PFSK-1 (cell line): ENCODE results near the gene GGNBP2.

Source experiments
- FOXP2 ChIP-seq: optimal IDR thresholded peaks from 2 replicates; pipeline ENCODE3; 2011; ENCODE audit warnings: borderline replicate concordance, control low read depth, inconsistent platforms; ENCODE audit not compliant: insufficient read depth; ENCODE audit errors: extremely low read length, extremely low read depth
- POLR2AphosphoS5 ChIP-seq: IDR thresholded peaks from 2 replicates; pipeline ENCODE4 v1.6.1; 2012; ENCODE audit warnings: low read depth, mild to moderate bottlenecking, control low read depth, low read length, moderate library complexity
- SIN3A ChIP-seq: IDR thresholded peaks from 2 replicates; pipeline ENCODE4 v1.6.1; 2012; ENCODE audit warnings: mild to moderate bottlenecking, low read length, moderate library complexity, borderline replicate concordance; ENCODE audit not compliant: insufficient read depth
- TAF1 ChIP-seq: IDR thresholded peaks from 2 replicates; pipeline ENCODE4 v1.6.1; 2012; ENCODE audit warnings: low read length, control low read depth, borderline replicate concordance; ENCODE audit not compliant: insufficient read depth
- TF ChIP-seq, protein P1 (sequence below), 2 experiments: IDR thresholded peaks; 2 replicates each; pipeline versions ENCODE4 v1.6.1 to v1.8.0; 2011 to 2012; ENCODE audit warnings: low read depth in 2 of 2, low read length in 2 of 2, control low read depth in 1 of 2, inconsistent platforms in 1 of 2, mild to moderate bottlenecking in 1 of 2, moderate library complexity in 1 of 2; ENCODE audit not compliant: insufficient read depth in 1 of 2

The GGNBP2 gene

GRCh38 chr17:36614081-36614480 lies 69.4 kb downstream of the GGNBP2 start:
- TF ChIP-seq TAF1, result no peak
- TF ChIP-seq FOXP2, result no peak
- TF ChIP-seq, protein P1, sequence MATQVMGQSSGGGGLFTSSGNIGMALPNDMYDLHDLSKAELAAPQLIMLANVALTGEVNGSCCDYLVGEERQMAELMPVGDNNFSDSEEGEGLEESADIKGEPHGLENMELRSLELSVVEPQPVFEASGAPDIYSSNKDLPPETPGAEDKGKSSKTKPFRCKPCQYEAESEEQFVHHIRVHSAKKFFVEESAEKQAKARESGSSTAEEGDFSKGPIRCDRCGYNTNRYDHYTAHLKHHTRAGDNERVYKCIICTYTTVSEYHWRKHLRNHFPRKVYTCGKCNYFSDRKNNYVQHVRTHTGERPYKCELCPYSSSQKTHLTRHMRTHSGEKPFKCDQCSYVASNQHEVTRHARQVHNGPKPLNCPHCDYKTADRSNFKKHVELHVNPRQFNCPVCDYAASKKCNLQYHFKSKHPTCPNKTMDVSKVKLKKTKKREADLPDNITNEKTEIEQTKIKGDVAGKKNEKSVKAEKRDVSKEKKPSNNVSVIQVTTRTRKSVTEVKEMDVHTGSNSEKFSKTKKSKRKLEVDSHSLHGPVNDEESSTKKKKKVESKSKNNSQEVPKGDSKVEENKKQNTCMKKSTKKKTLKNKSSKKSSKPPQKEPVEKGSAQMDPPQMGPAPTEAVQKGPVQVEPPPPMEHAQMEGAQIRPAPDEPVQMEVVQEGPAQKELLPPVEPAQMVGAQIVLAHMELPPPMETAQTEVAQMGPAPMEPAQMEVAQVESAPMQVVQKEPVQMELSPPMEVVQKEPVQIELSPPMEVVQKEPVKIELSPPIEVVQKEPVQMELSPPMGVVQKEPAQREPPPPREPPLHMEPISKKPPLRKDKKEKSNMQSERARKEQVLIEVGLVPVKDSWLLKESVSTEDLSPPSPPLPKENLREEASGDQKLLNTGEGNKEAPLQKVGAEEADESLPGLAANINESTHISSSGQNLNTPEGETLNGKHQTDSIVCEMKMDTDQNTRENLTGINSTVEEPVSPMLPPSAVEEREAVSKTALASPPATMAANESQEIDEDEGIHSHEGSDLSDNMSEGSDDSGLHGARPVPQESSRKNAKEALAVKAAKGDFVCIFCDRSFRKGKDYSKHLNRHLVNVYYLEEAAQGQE (IDR thresholded peaks at IDR 0.05; ENCODE audit: insufficient read depth in 1 of 2, low read depth in 2 of 2, low read length in 2 of 2), result no peak
- TF ChIP-seq POLR2AphosphoS5, result no peak
- TF ChIP-seq SIN3A, result no peak

DNA sequence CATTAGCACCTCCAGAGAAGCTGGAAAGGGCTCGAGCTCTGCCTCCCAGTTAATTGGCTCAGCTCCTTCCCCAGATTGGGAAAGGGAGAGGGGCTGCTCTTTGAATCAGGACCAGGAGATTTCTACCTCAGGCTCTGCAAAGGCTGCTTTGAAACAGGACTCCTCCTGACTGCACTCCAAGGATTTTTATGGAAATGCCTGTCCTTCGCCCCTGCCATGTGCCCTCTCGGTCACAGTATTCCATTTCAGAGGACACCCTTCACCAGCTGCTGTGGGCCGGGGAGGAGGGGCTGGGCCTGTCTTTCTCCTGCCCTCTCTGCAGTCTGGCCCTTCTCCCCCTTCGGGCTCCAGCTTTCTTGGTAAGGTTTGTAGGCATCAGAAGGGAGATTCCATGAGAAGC lies 70.2 kb downstream of the GGNBP2 start:
- no peak for TF ChIP-seq FOXP2
- TF ChIP-seq, protein P1 (IDR thresholded peaks at IDR 0.05; ENCODE audit: insufficient read depth in 1 of 2, low read depth in 2 of 2, low read length in 2 of 2), result no peak
- no peak for TF ChIP-seq TAF1
- TF ChIP-seq SIN3A, result no peak
- TF ChIP-seq POLR2AphosphoS5, result no peak

DNA sequence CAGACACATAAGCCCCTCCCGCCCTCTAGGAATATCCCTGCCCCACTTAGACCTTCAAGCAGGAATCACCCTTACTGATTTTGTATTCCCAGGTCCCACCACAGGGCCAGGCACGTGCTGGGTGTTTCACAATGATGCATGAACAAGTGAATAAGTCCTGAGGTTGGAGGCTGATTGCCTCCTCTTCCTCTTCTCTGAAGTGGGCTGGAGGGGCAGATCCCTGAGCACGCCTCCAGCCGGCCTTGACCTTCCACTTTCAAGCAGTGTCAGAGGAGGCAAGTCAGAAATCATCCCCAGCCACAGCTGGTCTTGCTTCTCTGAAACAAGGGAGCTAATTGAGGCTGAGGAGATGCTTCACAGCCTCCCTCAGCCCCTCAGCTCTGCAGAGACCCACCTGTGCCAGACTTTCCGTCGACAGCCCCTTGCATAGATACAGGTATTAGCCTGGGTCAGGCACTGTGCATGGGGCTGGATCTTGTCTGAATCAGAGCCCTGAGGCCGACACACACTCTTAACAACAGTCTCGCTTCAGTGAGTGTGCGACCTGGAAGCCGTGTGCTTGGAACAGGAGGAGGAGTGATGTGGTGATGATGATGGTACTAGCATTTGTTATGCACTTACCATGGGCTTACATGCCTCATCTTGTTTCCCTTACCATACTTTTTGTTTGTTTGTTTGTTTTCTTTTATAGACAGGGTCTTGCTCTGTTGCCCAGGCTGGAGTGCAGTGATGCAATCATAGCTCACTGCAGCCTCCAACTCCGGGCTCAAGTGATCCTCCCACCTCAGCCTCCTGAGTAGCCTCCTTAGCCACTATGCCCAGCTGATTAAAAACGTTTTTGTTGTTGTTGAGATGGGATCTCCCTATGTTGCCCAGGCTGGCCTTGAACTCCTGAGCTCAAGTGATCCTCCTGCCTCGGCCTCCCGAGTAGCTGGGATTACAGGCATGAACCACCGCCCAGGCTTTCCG lies 71.6 kb downstream of the GGNBP2 start:
- no peak for TF ChIP-seq FOXP2
- no peak for TF ChIP-seq POLR2AphosphoS5
- TF ChIP-seq, protein P1 (IDR thresholded peaks at IDR 0.05; ENCODE audit: insufficient read depth in 1 of 2, low read depth in 2 of 2, low read length in 2 of 2), result no peak
- no peak for TF ChIP-seq TAF1
- no peak for TF ChIP-seq SIN3A

GRCh38 chr17:36617773-36618172 lies 73.1 kb downstream of the GGNBP2 start:
- no peak for TF ChIP-seq SIN3A
- no peak for TF ChIP-seq FOXP2
- TF ChIP-seq POLR2AphosphoS5, result no peak
- no peak for TF ChIP-seq TAF1
- TF ChIP-seq, protein P1 (IDR thresholded peaks at IDR 0.05; ENCODE audit: insufficient read depth in 1 of 2, low read depth in 2 of 2, low read length in 2 of 2), result no peak
